Neutrophil (primary cell): ENCODE measurements around the gene POLR2M.

ENCODE experiments used
- H3K27ac ChIP-seq: fragments of 200-600 bp; sonication (generic); 2 replicates; pipeline ENCODE4 v1.5.1; 2016; ENCODE audit warnings: mild to moderate bottlenecking, moderate library complexity
- H3K27me3 ChIP-seq: fragments of 200-600 bp; sonication (generic); 2 replicates; pipeline ENCODE4 v1.6.0; 2016; ENCODE audit warnings: mild to moderate bottlenecking
- H3K36me3 ChIP-seq: fragments of 200-600 bp; sonication (generic); 2 replicates; pipeline ENCODE4 v1.5.1; 2017
- H3K4me1 ChIP-seq, 2 experiments: fragments of 200-600 bp in 1 of 2; sonication (generic) in 1 of 2; 1 replicate in 1 of 2; 2 replicates in 1 of 2; pipeline versions ENCODE4 v1.5.1 to v1.6.1; 2013 to 2016; ENCODE audit warnings: low read depth in 1 of 2, low read length in 1 of 2, mild to moderate bottlenecking in 1 of 2, moderate library complexity in 1 of 2; ENCODE audit not compliant: control insufficient read depth in 1 of 2, insufficient read depth in 1 of 2
- H3K4me3 ChIP-seq, 2 experiments: fragments of 200-600 bp in 1 of 2; sonication (generic) in 1 of 2; 1 replicate in 1 of 2; 2 replicates in 1 of 2; pipeline ENCODE4 v1.5.1; 2013 to 2016; ENCODE audit warnings: low read depth in 1 of 2, low read length in 1 of 2, mild to moderate bottlenecking in 1 of 2, moderate library complexity in 1 of 2
- H3K9me3 ChIP-seq: fragments of 200-600 bp; sonication (generic); 2 replicates; pipeline ENCODE4 v1.5.1; 2016
- CTCF ChIP-seq: fragments of 200-600 bp; sonication (generic); IDR thresholded peaks from 2 replicates; pipeline ENCODE4 v1.5.1; 2016; ENCODE audit warnings: antibody characterized with exemption

The POLR2M gene

DNA sequence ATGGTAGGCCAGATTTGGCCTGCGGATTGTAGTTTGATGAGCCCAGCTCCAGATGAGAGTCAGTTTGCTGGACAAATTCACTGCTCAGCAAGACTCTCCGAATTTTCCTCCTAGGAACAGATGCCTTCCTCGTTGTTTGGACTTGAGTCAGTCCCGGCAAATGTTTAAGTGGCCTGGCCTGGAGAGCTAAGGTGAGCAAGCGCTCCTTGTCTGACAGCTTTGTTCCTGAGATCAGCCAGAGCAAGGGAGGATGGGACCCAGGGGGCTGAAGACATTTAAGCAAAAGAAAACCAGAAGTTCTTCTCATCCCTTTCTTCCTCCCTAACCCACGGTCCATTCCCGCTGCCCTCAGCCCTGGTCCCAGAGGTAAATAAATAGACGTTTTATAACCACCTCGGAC lies 40.3 kb downstream of the POLR2M start:
- no peak overlapping the region for H3K27ac ChIP-seq
- H3K27me3 ChIP-seq: peaks cover 23% of the 10 kb centered on the region
- TF ChIP-seq CTCF: no peak
- no peaks in the 10 kb centered on the region for H3K9me3 ChIP-seq
- H3K4me1 ChIP-seq: no peaks in the 10 kb centered on the region
- H3K36me3 ChIP-seq: no peaks in the 10 kb centered on the region
- no peak overlapping the region for H3K4me3 ChIP-seq

GRCh38 chr15:57747206-57747896 lies 40.8 kb downstream of the POLR2M start:
- Histone ChIP-seq H3K27ac (no peak overlapping the region), H3K9me3 (no peaks in the 10 kb centered on the region), H3K4me3 (no peak overlapping the region), H3K36me3 (no peaks in the 10 kb centered on the region), H3K4me1 (no peaks in the 10 kb centered on the region), H3K27me3 (peaks cover 23% of the 10 kb centered on the region)
- TF ChIP-seq CTCF: no peak

- Histone ChIP-seq H3K27ac (no peak overlapping the region), H3K27me3 (peaks cover 23% of the 10 kb centered on the region), H3K4me1 (no peaks in the 10 kb centered on the region), H3K4me3 (no peak overlapping the region), H3K9me3 (no peaks in the 10 kb centered on the region), H3K36me3 (no peaks in the 10 kb centered on the region)
- TF ChIP-seq CTCF: no peak
Observed at GRCh38 chr15:57751177-57751800, 44.8 kb downstream of the POLR2M start.

GRCh38 chr15:57752436-57752835 lies 45.9 kb downstream of the POLR2M start:
- H3K27ac ChIP-seq: no peak overlapping the region
- no peaks in the 10 kb centered on the region for H3K36me3 ChIP-seq
- peaks cover 23% of the 10 kb centered on the region for H3K27me3 ChIP-seq
- H3K4me3 ChIP-seq: no peak overlapping the region
- no peak for TF ChIP-seq CTCF
- no peaks in the 10 kb centered on the region for H3K9me3 ChIP-seq
- H3K4me1 ChIP-seq: no peaks in the 10 kb centered on the region

GRCh38 chr15:57752840-57753239 lies 46.3 kb downstream of the POLR2M start:
- H3K27me3 ChIP-seq: peaks cover 23% of the 10 kb centered on the region
- H3K4me3 ChIP-seq: no peak overlapping the region
- no peak for TF ChIP-seq CTCF
- no peaks in the 10 kb centered on the region for H3K4me1 ChIP-seq
- no peak overlapping the region for H3K27ac ChIP-seq
- H3K36me3 ChIP-seq: no peaks in the 10 kb centered on the region
- H3K9me3 ChIP-seq: no peaks in the 10 kb centered on the region
